Measurements from ENCODE around the gene RPL10A. TPM values are rescaled to one million over a fixed set of nuclear protein-coding genes. Genes with fewer than 3 reads are reported as not detected.
A peak's percentile ranks its signal among the peaks of the same experiment; 100 is the strongest.

Gene RPL10A
- total and polyA plus RNA-seq, 2 of the 8 experiments (the other 6 are each of a cell fraction or from before 2014, with no cell fraction given): 1,893 to 2,948 TPM

GRCh38 chr6:35493307-35493983, 25.2 kb downstream of the RPL10A start:
- Histone ChIP-seq H4K20me1 (replicated peaks in 1 of 2; ENCODE audit: control insufficient read depth in 1 of 2, insufficient read depth in 2 of 2, low read length in 2 of 2) (peaks cover 15 to 29% of the 10 kb centered on the region in 2 experiments), H3K56ac (replicated peaks; ENCODE audit: insufficient read length, low read depth, low read length) (no peak overlapping the region), H3K9ac (replicated peaks in 1 of 4; ENCODE audit: extremely low read depth in 1 of 4, low read depth in 3 of 4, low read length in 3 of 4) (no peak overlapping the region), H3K4ac (replicated peaks; ENCODE audit: insufficient read length, low read depth, low read length) (peak overlapping the region; percentile 71), H3K9me3 (ENCODE audit: insufficient read depth in 2 of 2, low read depth in 1 of 2, low read length in 1 of 2) (no peaks in the 10 kb centered on the region), H2BK15ac (ENCODE audit: low read length) (peak overlapping the region; percentile 93; the same call in 1 of the 2 replicates), H3K4me1 (replicated peaks in 1 of 4; ENCODE audit: control insufficient read depth in 3 of 4, insufficient read depth in 4 of 4, low read length in 3 of 4) (peaks cover 22 to 63% (median 55%) of the 10 kb centered on the region in 4 experiments), H3K14ac (ENCODE audit: insufficient read length) (no peak overlapping the region), H2BK12ac (ENCODE audit: low read depth, low read length) (peak overlapping the region; percentile 52), H4K91ac (replicated peaks; ENCODE audit: insufficient read length, low read length) (peak overlapping the region; percentile 7), H4K5ac (ENCODE audit: insufficient read length, low read depth, low read length) (no peak overlapping the region), H3K23me2 (ENCODE audit: low read depth, low read length) (peaks cover 8% of the 10 kb centered on the region), H3K4me2 (ENCODE audit: insufficient read depth in 1 of 2, low read depth in 2 of 2, low read length in 2 of 2) (peak overlapping the region in 1 of 2 experiments; percentile 13; a peak in 1 of 4 replicates), H2BK20ac (ENCODE audit: low read length) (peak overlapping the region; percentile 40; the same call in 1 of the 2 replicates), H2AK5ac (ENCODE audit: low read depth, low read length) (peak overlapping the region; percentile 98), H3K79me1 (ENCODE audit: low read depth, low read length) (peaks cover 16% of the 10 kb centered on the region), H3K23ac (ENCODE audit: insufficient read length) (no peak overlapping the region), H4K8ac (ENCODE audit: extremely low read depth, insufficient read depth, low read length) (peak overlapping the region; percentile 23; the same call in 1 of the 2 replicates), H2BK5ac (ENCODE audit: low read depth, low read length) (peak overlapping the region; percentile 69; the same call in 1 of the 2 replicates), H2AFZ (ENCODE audit: low read length) (no peak overlapping the region), H3K36me3 (ENCODE audit: control insufficient read depth in 2 of 4, insufficient read depth in 4 of 4, low read length in 3 of 4) (no peaks in the 10 kb centered on the region), H3K27me3 (replicated peaks in 1 of 4; ENCODE audit: control insufficient read depth in 3 of 4, extremely low read depth in 1 of 4, insufficient read depth in 3 of 4, low read length in 3 of 4) (peaks cover 0 to 6% (median 2%) of the 10 kb centered on the region in 4 experiments; a peak in 3 of 7 replicates), H2BK120ac (replicated peaks; ENCODE audit: low read depth, low read length) (peak overlapping the region; percentile 2), H3K18ac (ENCODE audit: extremely low read depth, low read length) (peak overlapping the region; percentile 26; the same call in 1 of the 2 replicates), H3K4me3 (ENCODE audit: extremely low read depth in 1 of 4, insufficient read depth in 2 of 4, low read depth in 3 of 4, low read length in 4 of 4) (no peak overlapping the region), H3K27ac (ENCODE audit: low read depth, low read length) (no peak overlapping the region), H3K79me2 (ENCODE audit: control insufficient read depth in 1 of 2, insufficient read depth in 2 of 2, low read length in 2 of 2) (peaks cover 0 to 41% of the 10 kb centered on the region in 2 experiments; a peak in 2 of 4 replicates)
- DNase-seq (ENCODE audit: low read depth in 1 of 2, low spot score in 2 of 2) (no peak), FAIRE-seq (no peak)
- WGBS, 2 experiments (ENCODE audit: extremely low coverage in 1 of 2, insufficient coverage in 1 of 2, insufficient read length in 1 of 2, insufficient replicate concordance in 2 of 2, low coverage in 1 of 2, low lambda C conversion rate in 2 of 2, missing lambda C conversion rate in 1 of 2): 89% methylated on average over 28 of the region's 28 CpGs; no CpG with 5 or more reads in 1 of the 2 experiments
- CTCF ChIA-PET (ENCODE audit: partially characterized antibody): interaction anchor here (1.0 to 2.4 kb wide), 2 partner anchors 21 to 29 kb away, joined by 3 to 8 read pairs; no protein-coding TSS in a partner anchor
- POLR2A ChIA-PET (ENCODE audit: partially characterized antibody): interaction anchor here (37.6 kb wide), 1 partner anchor 16 kb away, joined by 1319 read pairs; the partner anchor contains the start of gene RPL10A

Measured in H1 (cell line).